ENCODE results near the gene MYL5.
A peak's percentile ranks its signal among the peaks of the same experiment; 100 is the strongest.

MYL5 gene

DNA sequence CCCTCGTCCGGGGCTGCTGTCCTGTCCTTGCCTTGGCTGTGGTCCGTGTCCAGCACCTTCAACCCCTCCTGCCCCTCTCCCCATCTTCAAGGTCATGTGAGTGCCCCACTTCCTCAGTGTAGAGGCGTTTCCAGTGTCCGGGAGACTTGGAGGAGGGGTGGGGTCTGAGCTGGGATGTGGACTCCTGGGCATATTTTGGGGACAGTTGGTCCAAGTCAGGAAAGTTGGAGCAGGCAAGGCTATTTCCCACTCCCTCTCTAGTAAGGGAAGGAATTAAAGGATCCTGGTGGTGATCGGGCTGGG is 34.2 kb downstream of the MYL5 start:
- no peak for DNase-seq

- no peak for DNase-seq
Observed at GRCh38 chr4:709348-709747, 35.0 kb downstream of the MYL5 start.

DNA sequence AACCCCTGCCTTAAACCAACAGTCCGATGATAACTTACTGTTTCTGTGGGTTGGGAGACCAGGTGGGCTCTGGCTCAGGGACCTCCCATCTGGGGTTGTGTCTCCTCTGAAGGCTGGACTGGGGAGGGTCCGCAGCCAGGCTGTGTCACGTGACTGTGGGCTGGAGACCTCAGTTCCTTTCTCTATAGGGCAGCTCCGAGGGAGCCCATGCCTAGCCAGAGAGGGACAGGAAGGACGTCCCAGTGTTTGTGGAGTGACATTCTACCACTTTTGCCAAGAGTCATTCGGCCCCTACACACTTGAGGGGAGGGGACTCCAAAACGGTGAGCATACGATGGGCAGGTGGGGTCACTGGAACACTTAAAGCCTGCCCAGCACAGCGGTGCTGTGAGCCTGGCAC is 35.8 kb downstream of the MYL5 start:
- no peak for DNase-seq

DNA sequence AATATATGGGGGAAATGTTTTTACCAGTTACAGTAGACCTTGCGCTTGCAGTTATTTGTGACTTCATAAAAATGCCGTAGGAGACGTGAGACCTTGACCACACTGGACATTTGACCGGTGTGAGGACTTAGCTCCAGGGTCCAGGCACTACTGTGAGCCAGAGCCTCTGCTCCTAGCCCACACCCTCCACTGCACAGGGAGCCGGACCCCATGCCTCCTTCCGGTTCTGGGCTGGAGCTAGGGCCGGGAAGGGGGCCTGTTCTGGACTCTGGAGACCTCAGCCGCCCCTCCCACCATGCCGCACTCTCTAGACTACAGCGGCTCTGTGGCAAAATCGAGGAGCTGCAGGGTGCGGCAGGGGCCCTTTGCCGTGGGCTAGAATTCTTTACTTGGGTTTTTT is 36.6 kb downstream of the MYL5 start:
- DNase-seq = no peak

DNA sequence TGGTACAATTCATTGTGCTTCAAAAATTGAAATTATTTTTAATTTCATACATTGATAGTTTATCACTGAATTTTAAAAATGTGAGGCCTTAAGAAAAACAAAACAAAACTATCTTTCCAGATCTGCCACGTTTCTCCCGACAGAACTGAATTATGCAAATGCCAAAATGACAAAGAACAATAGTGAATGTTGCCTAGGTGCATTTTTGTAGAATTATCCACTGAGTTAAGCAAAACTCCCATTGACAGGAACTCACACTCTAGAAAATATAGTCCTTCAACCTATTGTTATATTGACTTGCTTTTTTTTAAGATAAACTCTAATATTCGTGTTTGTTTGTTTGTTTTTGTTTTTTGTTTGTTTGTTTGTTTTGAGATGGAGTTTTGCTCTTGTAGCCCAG is 37.8 kb downstream of the MYL5 start:
- DNase-seq = no peak

GRCh38 chr4:712916-713632 is 38.7 kb downstream of the MYL5 start:
- no peak for DNase-seq

DNA sequence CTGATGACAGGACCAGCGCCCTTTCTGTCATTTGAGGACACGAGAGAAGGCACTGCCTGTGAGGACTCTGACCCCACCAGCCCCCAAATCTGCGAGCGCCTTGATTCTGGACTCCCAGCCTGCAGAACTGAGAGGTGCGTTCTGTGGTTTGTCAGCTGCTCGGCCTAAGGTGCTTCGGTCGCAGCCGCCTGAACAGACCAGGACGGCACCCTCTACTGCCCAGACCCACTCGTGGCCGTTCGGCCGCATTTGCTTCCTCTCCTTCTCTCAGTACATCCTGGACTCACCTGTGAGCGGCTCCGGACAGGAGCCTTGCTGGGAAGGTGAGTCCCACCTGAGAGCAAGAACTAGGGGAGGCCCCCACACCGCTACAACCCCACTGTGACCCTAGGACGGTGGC is 39.7 kb downstream of the MYL5 start:
- no peak for DNase-seq

GRCh38 chr4:717601-718320 is 43.4 kb downstream of the MYL5 start:
- peak; percentile 30 for DNase-seq

- no peak for DNase-seq
Observed at GRCh38 chr4:718460-718859, 44.1 kb downstream of the MYL5 start.

- no peak for DNase-seq
Observed at GRCh38 chr4:720111-720860, 45.9 kb downstream of the MYL5 start.

DNA sequence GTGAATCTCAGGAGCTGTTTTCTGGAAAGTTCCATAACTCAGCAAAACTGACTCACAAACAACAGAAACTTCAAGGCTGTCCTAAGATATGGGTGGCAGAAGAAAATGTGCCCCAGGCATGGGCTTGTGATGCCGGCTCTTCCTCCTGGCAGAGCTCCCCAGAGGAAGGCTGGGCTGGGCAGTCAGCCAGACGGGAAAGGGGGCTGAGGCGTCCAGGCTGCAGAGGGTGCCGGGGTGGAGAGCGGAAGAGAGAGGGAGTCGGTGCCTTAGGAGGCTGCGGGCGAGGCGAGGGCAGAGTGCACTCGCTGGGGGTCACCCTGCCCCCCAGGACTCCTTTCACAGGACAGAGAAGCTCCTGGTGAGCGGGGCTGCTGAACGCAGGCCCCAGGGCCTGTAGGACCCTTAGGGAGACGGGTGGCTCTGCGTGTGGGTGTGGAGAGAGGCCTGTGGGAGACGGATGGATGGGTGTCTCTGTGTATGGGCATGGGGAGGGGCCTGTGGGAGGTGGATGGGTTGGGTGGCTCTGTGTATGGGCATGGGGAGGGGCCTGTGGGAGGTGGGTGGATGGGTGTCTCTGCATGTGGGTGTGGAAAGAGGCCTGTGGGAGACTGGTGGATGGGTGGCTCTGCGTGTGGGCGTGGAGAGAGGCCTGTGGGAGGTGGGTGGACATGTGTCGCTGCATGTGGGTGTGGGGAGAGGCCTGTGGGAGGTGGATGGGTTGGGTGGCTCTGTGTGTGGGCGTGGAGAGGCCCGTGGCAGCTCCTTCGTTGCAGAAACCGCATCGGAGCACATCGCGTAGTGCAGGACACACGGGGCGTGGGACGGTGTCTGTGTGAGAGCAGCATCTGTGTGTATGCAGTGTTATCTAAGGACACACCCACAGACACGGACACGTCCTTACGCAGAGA is 47.2 kb downstream of the MYL5 start:
- DNase-seq = no peak

- no peak for DNase-seq
Observed at GRCh38 chr4:722169-722725, 47.9 kb downstream of the MYL5 start.

DNA sequence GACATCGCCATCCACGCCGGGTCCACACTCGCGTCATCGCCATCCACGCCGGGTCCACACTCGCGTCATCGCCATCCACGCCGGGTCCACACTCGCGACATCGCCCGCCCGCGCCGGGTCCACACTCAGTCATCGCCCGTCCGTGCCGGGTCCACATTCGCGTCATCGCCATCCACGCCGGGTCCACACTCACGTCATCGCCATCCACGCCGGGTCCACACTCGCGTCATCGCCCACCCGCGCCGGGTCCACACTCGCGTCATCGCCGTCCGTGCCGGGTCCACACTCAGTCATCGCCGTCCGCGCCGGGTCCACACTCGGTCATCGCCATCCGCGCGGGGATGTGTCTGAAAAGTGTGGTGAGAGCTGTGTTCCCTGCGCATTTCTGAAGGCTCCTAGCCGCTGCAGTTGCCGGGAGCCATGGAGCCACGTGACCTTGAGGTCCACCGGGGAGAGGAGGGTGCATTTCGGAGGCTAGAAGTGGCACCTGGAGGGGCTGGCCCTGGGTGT is 48.6 kb downstream of the MYL5 start:
- no peak for DNase-seq

GRCh38 chr4:723751-724530 is 49.6 kb downstream of the MYL5 start:
- DNase-seq = peak; percentile 17

- DNase-seq = no peak
Observed at GRCh38 chr4:725391-726234, 51.3 kb downstream of the MYL5 start.

DNA sequence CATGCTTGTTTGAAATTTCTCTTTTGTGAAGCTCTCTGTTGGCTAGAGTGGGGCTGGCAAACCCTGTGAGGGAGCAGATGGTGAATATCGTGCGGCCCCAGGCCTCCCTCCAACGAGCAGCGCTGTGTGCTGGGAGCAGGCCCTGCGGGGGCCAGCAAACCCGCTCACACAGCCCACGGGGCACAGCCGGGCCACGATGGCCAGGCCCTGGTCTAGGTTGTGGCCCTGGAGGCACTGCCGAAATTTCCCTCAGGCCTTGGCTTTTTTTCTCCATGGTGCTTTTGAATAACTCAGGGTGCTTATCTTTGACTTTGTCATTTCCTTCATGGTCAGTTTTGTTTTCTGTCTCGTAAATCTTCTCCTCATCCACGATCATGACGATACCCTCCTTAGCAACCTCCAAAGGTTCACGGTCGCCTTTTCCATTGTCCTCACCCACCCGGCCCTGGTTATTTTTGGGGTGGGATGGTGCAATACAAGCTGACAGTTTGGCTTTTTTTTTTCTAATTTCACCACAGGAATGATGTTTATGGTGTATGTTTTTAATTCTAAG is 52.0 kb downstream of the MYL5 start:
- no peak for DNase-seq

GRCh38 chr4:726838-727237 is 52.5 kb downstream of the MYL5 start:
- DNase-seq = peak; percentile 30

- DNase-seq = no peak
Observed at GRCh38 chr4:727576-727975, 53.2 kb downstream of the MYL5 start.

GRCh38 chr4:729336-730315 is 55.3 kb downstream of the MYL5 start:
- no peak for DNase-seq
